MG63 (cell line): ENCODE data around the gene MYO7A. TPM values are rescaled to one million over a fixed set of nuclear protein-coding genes. Genes with fewer than 3 reads are reported as not detected.

Experiments used
- DNase-seq: peaks from one replicate; pipeline ENCODE4 v3.0.0-alpha.2; 2020
- H3K27me3 ChIP-seq: fragments of 250-450 bp; sonication (Bioruptor Pico); 2 replicates; pipeline ENCODE4 v1.5.1; 2020; ENCODE audit warnings: mild to moderate bottlenecking, moderate library complexity
- H3K36me3 ChIP-seq: fragments of 250-450 bp; sonication (Bioruptor Pico); 2 replicates; pipeline ENCODE4 v1.5.1; 2020; ENCODE audit warnings: mild to moderate bottlenecking, moderate library complexity
- H3K4me3 ChIP-seq: fragments of 250-450 bp; sonication (Bioruptor Pico); 2 replicates; pipeline ENCODE4 v1.5.1; 2020; ENCODE audit warnings: mild to moderate bottlenecking, moderate library complexity
- H3K9me3 ChIP-seq: fragments of 250-450 bp; sonication (Bioruptor Pico); 2 replicates; pipeline ENCODE4 v1.5.1; 2020; ENCODE audit warnings: mild to moderate bottlenecking, moderate library complexity
- total RNA-seq: library from RNA; depleted of rRNA; stranded (reverse); fragments of >200 nt; shearing (Covaris generic); gene quantifications from 2 replicates; pipeline ENCODE4 v1.2.3, GENCODE V29; 2014; ENCODE audit warnings: low replicate concordance

The MYO7A gene
- total RNA-seq, 1 experiment from 2014 or later: not detected

DNA sequence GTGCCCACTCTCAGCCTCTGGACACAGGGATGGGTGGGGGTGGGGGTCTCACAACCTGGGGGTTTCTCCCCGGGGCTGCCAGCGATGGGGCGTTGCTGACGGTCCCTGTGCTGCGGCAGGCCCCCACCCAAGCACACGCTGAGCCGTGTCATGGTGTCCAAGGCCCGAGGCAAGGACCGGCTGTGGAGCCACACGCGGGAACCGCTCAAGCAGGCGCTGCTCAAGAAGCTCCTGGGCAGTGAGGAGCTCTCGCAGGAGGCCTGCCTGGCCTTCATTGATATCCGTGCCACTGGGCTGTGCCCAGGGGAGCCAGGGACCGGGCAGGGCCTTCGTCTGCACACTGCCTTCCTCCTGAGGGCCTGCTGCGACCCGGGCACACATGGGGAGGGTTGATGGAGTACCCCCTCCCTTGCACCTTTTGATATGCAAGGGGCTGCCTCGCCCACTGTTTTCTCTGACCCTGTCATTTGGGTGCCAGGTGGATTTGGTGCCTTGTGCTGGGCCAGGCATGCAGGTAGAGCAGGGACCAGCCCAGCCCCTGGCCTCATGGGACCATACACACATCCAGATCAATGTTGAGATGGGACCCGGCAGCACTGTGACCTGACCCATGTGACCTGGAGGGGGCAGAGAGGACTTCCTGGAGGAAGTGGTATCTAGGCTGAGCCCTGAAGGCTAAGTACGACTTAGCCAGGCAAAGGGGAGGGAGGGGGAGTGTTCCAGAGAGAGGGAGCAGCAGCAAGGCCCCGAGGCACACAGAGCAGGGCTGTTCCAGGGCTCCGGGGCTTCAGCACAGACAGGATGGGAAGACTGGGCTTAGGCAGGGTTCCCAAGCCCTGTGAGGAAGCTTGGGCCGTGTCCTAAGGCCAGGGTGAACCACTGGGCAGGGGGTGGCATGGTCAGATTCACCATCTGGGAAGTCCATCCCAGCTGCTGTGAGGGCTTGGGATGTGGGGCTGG, 75.2 kb downstream of the MYO7A start:
- H3K27me3 ChIP-seq: no peaks in the 10 kb centered on the region
- no peaks in the 10 kb centered on the region for H3K36me3 ChIP-seq
- H3K9me3 ChIP-seq: no peaks in the 10 kb centered on the region
- H3K4me3 ChIP-seq: no peak overlapping the region
- DNase-seq: no peak

DNA sequence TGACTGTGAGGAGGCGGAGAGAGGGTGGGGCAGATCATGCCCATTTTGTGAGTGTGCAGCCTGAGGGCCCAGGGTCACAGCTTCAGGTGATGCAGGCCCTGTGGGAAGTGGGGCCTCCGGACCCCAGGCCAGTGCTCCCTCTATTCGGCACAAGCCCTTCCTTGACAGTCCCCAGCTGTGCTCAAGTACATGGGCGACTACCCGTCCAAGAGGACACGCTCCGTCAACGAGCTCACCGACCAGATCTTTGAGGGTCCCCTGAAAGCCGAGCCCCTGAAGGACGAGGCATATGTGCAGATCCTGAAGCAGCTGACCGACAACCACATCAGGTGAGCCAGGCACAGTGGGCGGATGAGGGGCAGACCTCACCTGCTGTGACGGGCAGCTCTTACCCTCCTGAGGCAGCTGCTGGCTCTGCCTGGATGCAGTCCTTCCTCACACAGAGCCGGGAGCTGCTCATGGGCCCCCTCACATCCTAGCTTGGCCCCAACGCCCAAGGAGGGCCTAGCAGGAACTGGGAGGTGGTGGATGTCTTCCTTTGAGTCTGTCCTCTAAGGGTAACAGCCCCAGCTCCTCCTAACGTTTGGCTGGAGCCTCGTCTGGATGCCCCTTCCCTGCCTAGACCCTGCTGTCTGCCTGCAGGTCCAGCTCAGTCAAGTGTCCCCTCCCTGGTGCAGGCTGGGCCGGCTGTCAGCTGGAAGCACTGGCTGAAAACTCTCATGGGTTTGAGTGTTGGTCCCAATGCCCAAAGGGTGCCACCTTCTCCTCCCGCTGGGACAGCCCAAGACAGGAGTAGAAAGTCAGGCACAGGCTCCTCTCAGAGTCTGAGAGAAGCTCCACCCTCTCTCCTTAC, 76.1 kb downstream of the MYO7A start:
- no peaks in the 10 kb centered on the region for H3K36me3 ChIP-seq
- no peaks in the 10 kb centered on the region for H3K9me3 ChIP-seq
- no peak for DNase-seq
- no peak overlapping the region for H3K4me3 ChIP-seq
- H3K27me3 ChIP-seq: no peaks in the 10 kb centered on the region

DNA sequence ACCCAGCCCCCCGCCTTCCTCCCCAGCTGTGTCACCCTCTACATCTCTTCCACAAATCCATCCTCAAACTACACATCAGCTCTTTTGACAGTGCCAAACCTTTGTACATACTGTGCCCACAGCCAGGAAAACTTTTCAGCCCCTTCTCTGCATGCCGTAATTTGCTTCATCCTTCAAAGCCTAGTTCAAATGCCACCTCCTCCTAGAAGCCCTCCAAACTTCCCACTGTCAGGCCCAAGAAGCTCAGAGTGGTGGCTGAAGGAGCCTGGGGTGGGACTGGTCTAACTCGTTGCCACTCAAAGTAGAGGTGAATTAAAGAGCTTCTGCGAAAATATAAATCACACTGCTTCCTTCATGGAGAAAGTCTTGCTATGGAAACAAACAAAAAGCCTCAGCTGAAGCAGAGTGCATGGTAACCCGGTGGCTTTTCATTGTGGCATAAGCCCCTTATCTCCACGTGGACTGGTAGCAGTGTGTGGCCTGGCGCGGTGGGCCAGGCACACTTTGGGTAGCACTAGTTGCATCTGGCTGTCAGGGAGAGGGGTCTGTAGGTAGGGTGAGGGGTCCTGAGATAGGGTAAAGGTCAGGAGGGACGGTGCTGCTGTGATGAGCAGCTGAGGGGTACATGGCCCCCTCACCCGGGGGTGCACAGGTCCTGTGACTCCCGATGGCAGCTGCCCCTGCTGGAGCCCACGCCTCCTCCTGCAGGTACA, 76.9 kb downstream of the MYO7A start:
- no peaks in the 10 kb centered on the region for H3K9me3 ChIP-seq
- H3K4me3 ChIP-seq: no peak overlapping the region
- H3K27me3 ChIP-seq: no peaks in the 10 kb centered on the region
- H3K36me3 ChIP-seq: no peaks in the 10 kb centered on the region
- DNase-seq: no peak

DNA sequence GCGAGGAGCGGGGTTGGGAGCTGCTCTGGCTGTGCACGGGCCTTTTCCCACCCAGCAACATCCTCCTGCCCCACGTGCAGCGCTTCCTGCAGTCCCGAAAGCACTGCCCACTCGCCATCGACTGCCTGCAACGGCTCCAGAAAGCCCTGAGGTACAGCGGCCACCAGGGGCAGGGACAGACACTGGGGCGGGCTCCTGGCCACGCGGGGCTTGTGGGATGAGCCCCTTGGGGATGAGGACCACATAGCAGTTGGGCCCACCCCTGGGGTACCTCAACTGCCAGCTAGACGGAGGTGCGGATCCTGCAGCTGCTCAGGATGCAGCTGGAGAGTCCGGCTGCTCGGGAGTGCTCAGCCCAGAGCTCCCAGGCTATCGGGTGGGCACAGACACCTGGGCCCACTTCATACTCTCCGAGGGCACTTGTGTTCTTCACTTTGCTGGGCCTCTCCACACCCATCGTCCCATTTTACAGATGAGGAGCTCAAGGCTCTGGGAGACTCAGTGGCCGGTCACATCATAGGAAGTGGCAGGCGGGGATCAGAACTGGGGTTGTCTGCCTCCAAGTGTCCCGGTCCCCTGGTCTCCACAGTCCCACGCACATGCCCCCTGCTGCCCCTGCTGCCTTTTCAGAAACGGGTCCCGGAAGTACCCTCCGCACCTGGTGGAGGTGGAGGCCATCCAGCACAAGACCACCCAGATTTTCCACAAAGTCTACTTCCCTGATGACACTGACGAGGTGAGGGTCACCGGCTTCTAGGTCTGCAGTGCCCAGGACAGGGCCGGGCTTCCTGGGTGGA, 77.6 kb downstream of the MYO7A start:
- Histone ChIP-seq H3K9me3 (no peaks in the 10 kb centered on the region), H3K27me3 (no peaks in the 10 kb centered on the region), H3K36me3 (no peaks in the 10 kb centered on the region), H3K4me3 (no peak overlapping the region)
- DNase-seq: no peak

DNA sequence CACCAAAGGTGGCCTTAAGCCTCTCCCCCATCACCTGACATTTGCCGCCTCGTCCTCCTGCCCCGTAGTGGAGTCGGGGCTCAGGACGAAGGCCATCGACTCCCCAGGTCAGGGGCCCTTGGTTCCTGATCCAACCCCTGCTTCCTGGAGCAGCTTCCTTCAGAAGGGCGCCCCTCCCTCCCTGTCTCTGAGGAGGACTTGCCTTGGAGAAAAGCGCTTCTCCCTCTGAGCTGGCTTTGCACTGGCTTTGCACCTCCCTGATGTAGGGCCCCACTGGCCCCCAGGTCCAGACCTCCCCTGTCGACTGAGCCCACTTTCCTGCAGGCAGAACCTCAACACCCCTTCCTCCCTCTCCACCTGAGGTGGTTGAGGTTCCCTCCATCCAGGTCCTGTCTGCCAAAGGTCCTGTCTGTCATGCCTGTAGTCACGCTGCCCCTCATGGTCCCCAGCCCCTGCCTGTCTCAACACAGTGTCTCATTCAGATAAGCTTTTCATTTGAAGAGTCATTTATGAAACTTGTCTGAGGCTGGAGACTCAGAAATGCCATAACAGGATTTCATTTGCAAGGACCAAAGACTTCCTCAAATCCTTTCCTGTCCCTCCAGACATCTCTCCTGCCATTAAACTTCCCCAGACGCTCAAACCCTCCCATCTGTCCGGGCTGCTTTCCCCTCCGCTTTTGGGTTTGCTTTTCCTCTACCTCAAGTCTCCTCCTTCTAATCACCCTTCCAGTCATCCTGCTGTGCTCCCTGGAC, 78.4 kb downstream of the MYO7A start:
- H3K36me3 ChIP-seq: no peaks in the 10 kb centered on the region
- DNase-seq: no peak
- H3K4me3 ChIP-seq: no peak overlapping the region
- no peaks in the 10 kb centered on the region for H3K27me3 ChIP-seq
- H3K9me3 ChIP-seq: no peaks in the 10 kb centered on the region

DNA sequence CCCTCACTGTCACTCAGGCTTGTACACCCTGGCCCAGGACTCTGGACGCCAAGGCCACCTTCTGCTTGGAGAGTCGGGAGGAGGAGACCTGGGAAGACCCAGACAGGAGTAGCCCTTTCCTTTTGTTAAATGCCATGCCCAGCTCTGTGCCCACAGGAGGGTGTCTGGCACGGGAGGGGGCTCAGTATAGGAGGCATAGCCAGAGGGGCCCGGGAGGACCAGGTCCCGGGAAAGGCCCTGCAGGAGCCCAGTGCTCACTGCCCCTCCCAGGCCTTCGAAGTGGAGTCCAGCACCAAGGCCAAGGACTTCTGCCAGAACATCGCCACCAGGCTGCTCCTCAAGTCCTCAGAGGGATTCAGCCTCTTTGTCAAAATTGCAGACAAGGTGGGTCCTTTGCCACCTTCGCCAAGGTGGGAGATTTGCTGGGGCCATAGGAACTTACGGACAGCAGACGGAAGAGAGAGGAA, 79.0 kb downstream of the MYO7A start:
- Histone ChIP-seq H3K27me3 (no peaks in the 10 kb centered on the region), H3K36me3 (no peaks in the 10 kb centered on the region), H3K9me3 (no peaks in the 10 kb centered on the region), H3K4me3 (no peak overlapping the region)
- DNase-seq: no peak

DNA sequence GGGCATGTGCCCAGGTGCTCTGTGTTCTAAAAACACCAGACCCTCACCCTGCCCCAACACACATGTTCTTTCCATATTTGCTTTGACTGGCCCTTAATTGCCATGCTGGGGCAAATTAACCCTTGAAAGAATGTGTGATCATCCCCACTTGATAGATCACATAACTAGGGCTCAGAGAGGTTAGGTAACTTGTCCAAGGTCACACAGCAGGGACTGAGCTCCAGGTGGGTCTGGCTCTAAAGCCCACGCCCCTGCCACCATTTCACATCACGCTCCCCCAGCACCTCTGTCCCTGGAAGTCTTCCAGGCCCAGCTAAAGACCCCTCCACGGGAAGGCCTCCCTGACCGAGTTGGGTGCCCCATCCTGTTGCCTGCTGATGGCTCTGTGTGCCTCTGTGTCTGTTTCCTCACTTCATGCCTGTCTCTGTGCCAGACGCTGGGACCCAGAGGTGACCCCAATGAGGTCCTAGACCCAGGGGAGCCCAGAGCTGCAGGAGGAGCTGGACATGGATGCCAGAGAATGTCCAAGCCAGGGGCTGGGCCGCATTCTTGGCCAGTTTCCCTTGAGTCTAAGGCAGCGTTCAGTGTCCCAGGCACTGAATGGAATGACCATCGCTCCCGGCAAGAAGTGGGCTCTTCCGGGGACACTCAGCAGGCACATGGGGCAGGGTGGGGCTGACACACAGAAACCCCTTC, 79.7 kb downstream of the MYO7A start:
- Histone ChIP-seq H3K4me3 (no peak overlapping the region), H3K27me3 (no peaks in the 10 kb centered on the region), H3K36me3 (no peaks in the 10 kb centered on the region), H3K9me3 (no peaks in the 10 kb centered on the region)
- no peak for DNase-seq

DNA sequence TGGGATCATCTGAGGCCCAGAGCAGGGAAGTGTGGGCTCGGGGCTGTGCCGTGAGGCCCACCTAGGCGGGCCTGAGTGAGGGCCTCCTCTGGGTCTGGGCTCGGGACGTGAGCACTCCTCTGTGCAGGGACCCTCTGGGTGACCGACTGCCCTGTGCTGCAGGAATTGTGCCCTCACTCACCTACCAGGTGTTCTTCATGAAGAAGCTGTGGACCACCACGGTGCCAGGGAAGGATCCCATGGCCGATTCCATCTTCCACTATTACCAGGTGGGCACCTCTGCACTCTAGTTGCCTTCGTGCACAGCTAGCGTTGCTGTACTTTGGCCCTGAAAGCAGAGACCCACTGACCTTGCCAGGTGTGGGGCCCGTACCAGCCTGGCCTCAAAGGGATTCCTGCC, 80.5 kb downstream of the MYO7A start:
- no peaks in the 10 kb centered on the region for H3K36me3 ChIP-seq
- no peak for DNase-seq

DNA sequence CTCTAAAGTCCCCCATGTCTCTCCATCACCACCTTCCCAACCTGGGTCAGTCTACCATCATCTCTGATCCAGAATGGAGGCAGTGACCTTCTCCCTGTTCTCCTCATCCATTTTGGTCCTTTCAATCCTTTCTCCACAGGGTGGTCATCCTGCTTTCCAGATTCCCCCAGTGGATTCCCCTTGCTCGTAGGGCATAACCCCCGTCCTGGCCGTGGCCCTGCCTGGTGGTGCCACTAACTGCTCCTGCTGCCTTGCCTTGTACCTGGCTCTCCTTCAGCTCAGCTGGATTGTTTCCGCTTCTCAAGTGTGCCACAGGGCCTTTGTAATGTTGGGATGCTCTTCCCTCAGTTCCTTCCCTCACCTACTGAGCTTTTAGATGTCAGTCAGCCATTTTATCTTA, 81.6 kb downstream of the MYO7A start:
- Histone ChIP-seq H3K36me3 (no peaks in the 10 kb centered on the region), H3K4me3 (no peak overlapping the region), H3K27me3 (no peaks in the 10 kb centered on the region), H3K9me3 (no peaks in the 10 kb centered on the region)
- DNase-seq: no peak

More for the DNA sequence above, 80.5 kb downstream of the MYO7A start:
- Histone ChIP-seq H3K4me3 (no peak overlapping the region), H3K9me3 (no peaks in the 10 kb centered on the region), H3K27me3 (no peaks in the 10 kb centered on the region)

DNA sequence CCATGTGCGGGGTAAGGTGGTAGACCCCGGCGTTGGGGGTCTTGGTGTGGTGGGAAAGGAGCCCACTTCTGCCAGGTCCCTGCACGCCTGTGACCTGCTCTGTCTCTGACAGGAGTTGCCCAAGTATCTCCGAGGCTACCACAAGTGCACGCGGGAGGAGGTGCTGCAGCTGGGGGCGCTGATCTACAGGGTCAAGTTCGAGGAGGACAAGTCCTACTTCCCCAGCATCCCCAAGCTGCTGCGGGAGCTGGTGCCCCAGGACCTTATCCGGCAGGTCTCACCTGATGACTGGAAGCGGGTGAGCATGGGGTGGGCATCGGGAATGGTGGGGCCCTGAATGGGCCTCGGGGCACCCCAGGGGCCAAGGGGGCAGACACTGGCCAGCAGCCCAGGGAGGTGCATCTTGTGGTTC, 83.0 kb downstream of the MYO7A start:
- Histone ChIP-seq H3K36me3 (no peaks in the 10 kb centered on the region), H3K9me3 (no peaks in the 10 kb centered on the region), H3K4me3 (no peak overlapping the region), H3K27me3 (no peaks in the 10 kb centered on the region)
- DNase-seq: no peak

DNA sequence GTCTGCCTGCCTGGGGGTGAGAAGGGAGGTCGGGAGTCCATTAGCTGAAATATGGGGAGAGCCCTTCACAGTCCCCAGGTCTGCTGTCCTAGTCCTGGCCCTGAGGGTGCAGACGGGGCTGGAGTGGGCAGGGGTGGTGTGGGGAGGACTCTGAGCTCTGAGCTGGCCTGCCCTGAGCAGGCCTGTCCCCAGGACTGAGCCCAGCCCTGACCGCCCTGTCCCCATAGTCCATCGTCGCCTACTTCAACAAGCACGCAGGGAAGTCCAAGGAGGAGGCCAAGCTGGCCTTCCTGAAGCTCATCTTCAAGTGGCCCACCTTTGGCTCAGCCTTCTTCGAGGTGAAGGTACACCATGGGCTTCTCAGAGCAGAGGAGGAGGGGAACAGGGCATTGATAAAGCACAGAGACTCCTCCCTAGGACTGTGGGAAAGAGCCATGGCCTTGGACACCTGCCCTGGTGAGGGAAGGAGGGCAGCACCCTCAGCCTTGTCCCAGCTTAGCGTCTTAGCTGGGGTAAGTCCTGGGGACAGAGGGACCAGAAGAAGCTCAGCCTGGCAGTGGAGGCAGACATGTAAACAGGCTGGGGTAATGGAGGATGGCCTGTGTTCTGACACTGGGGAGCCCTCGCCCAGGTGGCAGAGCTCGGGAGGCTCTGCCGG, 83.7 kb downstream of the MYO7A start:
- no peaks in the 10 kb centered on the region for H3K36me3 ChIP-seq
- DNase-seq: no peak
- H3K4me3 ChIP-seq: no peak overlapping the region
- no peaks in the 10 kb centered on the region for H3K9me3 ChIP-seq
- H3K27me3 ChIP-seq: no peaks in the 10 kb centered on the region

DNA sequence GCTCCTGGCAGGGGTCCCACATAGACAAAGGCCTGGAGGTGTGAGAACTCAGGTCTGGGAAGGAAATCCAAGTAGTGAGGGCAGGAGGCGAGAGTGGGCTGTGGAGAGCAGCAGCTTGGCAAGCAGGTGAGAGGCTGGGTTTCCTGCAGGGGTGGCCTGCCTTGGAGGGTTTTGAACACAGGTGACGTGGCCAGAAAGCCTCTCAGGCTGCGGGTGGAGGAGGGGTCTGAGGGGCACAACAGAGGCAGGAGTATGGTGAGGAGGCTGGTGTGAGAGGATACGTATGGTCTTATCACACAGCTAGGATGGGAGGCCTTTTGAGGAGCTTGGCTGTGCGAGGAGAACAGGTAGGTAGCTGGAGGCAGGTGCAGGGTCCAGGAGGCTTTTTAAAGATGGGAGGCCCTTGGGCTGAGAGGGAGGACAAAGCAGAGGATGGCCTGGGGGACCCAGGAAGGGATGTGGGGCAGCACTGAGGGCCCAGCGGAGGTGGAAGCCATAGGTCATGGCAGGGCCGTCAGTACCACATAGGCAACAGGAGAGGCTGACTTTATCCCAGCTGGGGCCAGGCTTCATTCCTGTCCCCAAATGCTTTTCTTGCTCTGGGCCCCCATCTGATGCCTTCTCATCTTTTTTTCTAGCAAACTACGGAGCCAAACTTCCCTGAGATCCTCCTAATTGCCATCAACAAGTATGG, 84.4 kb downstream of the MYO7A start:
- no peak for DNase-seq
- Histone ChIP-seq H3K27me3 (no peaks in the 10 kb centered on the region), H3K4me3 (no peak overlapping the region), H3K36me3 (no peaks in the 10 kb centered on the region), H3K9me3 (no peaks in the 10 kb centered on the region)

DNA sequence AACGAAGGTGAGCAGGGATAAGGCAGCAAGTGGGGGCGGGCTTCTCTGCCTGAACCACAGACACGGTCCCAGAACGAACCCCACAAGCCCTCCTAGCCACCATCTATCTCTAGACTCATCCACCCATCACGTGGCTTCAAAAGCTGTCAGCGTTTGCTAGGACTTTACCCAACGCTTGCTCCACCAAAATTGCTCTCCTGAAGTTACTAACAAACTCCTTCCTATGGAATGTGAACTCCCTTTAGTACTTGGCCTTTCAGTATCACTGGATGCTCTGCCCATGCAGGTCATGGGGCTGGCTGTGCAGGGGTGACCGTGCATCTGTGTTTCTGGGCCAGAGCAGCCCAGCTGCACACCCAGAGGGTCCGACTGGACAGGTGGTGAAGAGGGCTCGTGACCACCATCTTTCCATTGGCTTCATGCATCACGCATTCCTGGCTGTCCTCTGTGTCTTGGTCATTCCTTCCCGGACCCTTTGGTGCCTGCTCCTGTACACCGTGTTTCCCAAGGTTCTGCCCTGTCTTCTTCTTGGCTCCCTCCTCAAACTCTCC, 85.1 kb downstream of the MYO7A start:
- Histone ChIP-seq H3K9me3 (no peaks in the 10 kb centered on the region), H3K36me3 (no peaks in the 10 kb centered on the region), H3K27me3 (no peaks in the 10 kb centered on the region), H3K4me3 (no peak overlapping the region)
- no peak for DNase-seq
